Pulmonary artery endothelial cell (primary cell): ENCODE results near the gene KIAA0930. TPM values are rescaled to one million over a fixed set of nuclear protein-coding genes. Genes with fewer than 3 reads are reported as not detected.
A peak's percentile ranks its signal among the peaks of the same experiment; 100 is the strongest.

Source experiments
- DNase-seq: peaks from one replicate; pipeline ENCODE4 v3.0.0-alpha.2; 2011; ENCODE audit warnings: low read depth, low spot score
- total RNA-seq: library from RNA; depleted of rRNA; stranded (reverse); fragments of >200 nt; gene quantifications from 2 replicates; pipeline ENCODE4 v1.2.3, GENCODE V29; 2014

Gene KIAA0930
- total RNA-seq, 1 donor from 2014 or later = 43.4 TPM

- DNase-seq = no peak
Measured at GRCh38 chr22:45180146-45180679, 60.5 kb downstream of the KIAA0930 start.

- no peak for DNase-seq
Measured at GRCh38 chr22:45179276-45180049, 61.2 kb downstream of the KIAA0930 start.

GRCh38 chr22:45172881-45173585, 67.7 kb downstream of the KIAA0930 start:
- no peak for DNase-seq

- DNase-seq = no peak
Measured at GRCh38 chr22:45171830-45172229, 68.9 kb downstream of the KIAA0930 start.

- DNase-seq = no peak
Measured at GRCh38 chr22:45169591-45170466, 70.9 kb downstream of the KIAA0930 start.

GRCh38 chr22:45166932-45167331, 73.8 kb downstream of the KIAA0930 start:
- no peak for DNase-seq

- DNase-seq = no peak
Measured at GRCh38 chr22:45164270-45165088, 76.2 kb downstream of the KIAA0930 start.

- DNase-seq = peak; percentile 81
Measured at GRCh38 chr22:45163451-45164269, 77.0 kb downstream of the KIAA0930 start, which contains the start of gene NUP50. TSS of gene NUP50 (plus strand) at chr22:45163925. CDS start at chr22:45168178, 4,253 bp downstream.

GRCh38 chr22:45163099-45163450, 77.6 kb downstream of the KIAA0930 start:
- DNase-seq = no peak

GRCh38 chr22:45162531-45162930, 78.2 kb downstream of the KIAA0930 start:
- DNase-seq = no peak

- peak; percentile 39 for DNase-seq
Measured at GRCh38 chr22:45159652-45160462, 80.8 kb downstream of the KIAA0930 start.

- no peak for DNase-seq
Measured at GRCh38 chr22:45157907-45158306, 82.8 kb downstream of the KIAA0930 start.

GRCh38 chr22:45155050-45155840, 85.4 kb downstream of the KIAA0930 start:
- no peak for DNase-seq

- peak; percentile 15 for DNase-seq
Measured at GRCh38 chr22:45154383-45154782, 86.3 kb downstream of the KIAA0930 start.

- no peak for DNase-seq
Measured at GRCh38 chr22:45151503-45151902, 89.2 kb downstream of the KIAA0930 start.

GRCh38 chr22:45150139-45150538, 90.6 kb downstream of the KIAA0930 start:
- DNase-seq = no peak

GRCh38 chr22:45149671-45150070, 91.0 kb downstream of the KIAA0930 start:
- DNase-seq = no peak

GRCh38 chr22:45144916-45145315, 95.8 kb downstream of the KIAA0930 start:
- DNase-seq = no peak
